HepG2 (cell line): ENCODE results near the gene ZNF683.

ENCODE experiments used
- ATF5 ChIP-seq: sonication (generic); formaldehyde crosslinking; IDR thresholded peaks from 2 replicates; pipeline ENCODE4 v1.4.0; 2020; ENCODE audit warnings: mild to moderate bottlenecking, low read depth, missing genetic modification reagents
- CEBPZ ChIP-seq: IDR thresholded peaks from 2 replicates; pipeline ENCODE4 v1.6.1; 2012; ENCODE audit warnings: low read length, improper control_type of control experiment
- CTCF ChIP-seq: sonication (generic); formaldehyde crosslinking; IDR thresholded peaks from 2 replicates; pipeline ENCODE4 v1.5.0; 2020; ENCODE audit warnings: mild to moderate bottlenecking, missing genetic modification reagents, moderate library complexity
- FOXK2 ChIP-seq: fragments of 450-650 bp; IDR thresholded peaks from 2 replicates; pipeline ENCODE4 v1.6.1; 2016
- IKZF5 ChIP-seq: IDR thresholded peaks from 2 replicates; pipeline ENCODE4 v1.6.1; 2018; ENCODE audit warnings: missing genetic modification reagents, mild to moderate bottlenecking, missing compliant biosample characterization
- NCOA1 ChIP-seq: sonication (generic); formaldehyde crosslinking; IDR thresholded peaks from 2 replicates; pipeline ENCODE4 v1.9.0; 2021; ENCODE audit warnings: missing genetic modification reagents
- NFYC ChIP-seq: IDR thresholded peaks from 2 replicates; pipeline ENCODE4 v1.6.1; 2016; ENCODE audit warnings: missing genetic modification reagents, missing compliant biosample characterization
- ZFX ChIP-seq: sonication (generic); formaldehyde crosslinking; IDR thresholded peaks from 2 replicates; pipeline ENCODE4 v1.4.0; 2020; ENCODE audit warnings: mild to moderate bottlenecking, low read depth, missing genetic modification reagents, moderate library complexity
- ZNF251 ChIP-seq: sonication (generic); formaldehyde crosslinking; IDR thresholded peaks from 2 replicates; pipeline ENCODE4 v1.9.0; 2021; ENCODE audit warnings: mild to moderate bottlenecking, missing genetic modification reagents
- ZNF546 ChIP-seq: sonication (generic); formaldehyde crosslinking; conservative IDR thresholded peaks from 2 replicates; pipeline ENCODE4 v1.8.1; 2023; ENCODE audit warnings: mild to moderate bottlenecking, missing genetic modification reagents
- ZXDC ChIP-seq: sonication (generic); formaldehyde crosslinking; IDR thresholded peaks from 2 replicates; pipeline ENCODE4 v1.5.0; 2020; ENCODE audit warnings: mild to moderate bottlenecking, missing genetic modification reagents
- ZZZ3 ChIP-seq: sonication (generic); formaldehyde crosslinking; IDR thresholded peaks from 2 replicates; pipeline ENCODE4 v1.4.0; 2020; ENCODE audit warnings: missing genetic modification reagents, mild to moderate bottlenecking, borderline replicate concordance
- TF ChIP-seq, protein P1 (sequence below), 2 experiments: IDR thresholded peaks; 2 replicates each; pipeline ENCODE4 v1.6.1; 2011 to 2012; ENCODE audit warnings: low read length in 2 of 2, borderline replicate concordance in 1 of 2, low read depth in 1 of 2, mild to moderate bottlenecking in 1 of 2, moderate library complexity in 1 of 2

DNA sequence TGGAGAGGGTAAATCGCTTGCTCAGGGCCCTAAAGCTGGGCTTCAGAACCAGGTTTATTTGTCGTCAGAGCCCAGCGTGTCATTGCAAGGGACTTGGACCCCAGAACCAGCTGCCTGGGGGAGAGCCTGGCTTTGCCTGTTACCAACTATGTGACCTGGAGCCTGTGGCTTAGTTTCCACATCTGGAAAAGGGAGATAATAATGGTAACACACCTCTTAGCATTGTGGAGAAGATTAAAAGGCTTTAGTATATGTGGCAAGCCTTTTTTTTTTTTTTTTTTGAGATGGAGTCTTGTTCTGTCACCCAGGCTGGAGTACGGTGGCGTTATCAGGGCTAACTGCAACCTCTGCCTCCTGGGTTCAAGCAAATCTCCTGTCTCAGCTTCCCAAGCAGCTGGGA, 42.3 kb downstream of the ZNF683 start:
- TF ChIP-seq, protein P1, sequence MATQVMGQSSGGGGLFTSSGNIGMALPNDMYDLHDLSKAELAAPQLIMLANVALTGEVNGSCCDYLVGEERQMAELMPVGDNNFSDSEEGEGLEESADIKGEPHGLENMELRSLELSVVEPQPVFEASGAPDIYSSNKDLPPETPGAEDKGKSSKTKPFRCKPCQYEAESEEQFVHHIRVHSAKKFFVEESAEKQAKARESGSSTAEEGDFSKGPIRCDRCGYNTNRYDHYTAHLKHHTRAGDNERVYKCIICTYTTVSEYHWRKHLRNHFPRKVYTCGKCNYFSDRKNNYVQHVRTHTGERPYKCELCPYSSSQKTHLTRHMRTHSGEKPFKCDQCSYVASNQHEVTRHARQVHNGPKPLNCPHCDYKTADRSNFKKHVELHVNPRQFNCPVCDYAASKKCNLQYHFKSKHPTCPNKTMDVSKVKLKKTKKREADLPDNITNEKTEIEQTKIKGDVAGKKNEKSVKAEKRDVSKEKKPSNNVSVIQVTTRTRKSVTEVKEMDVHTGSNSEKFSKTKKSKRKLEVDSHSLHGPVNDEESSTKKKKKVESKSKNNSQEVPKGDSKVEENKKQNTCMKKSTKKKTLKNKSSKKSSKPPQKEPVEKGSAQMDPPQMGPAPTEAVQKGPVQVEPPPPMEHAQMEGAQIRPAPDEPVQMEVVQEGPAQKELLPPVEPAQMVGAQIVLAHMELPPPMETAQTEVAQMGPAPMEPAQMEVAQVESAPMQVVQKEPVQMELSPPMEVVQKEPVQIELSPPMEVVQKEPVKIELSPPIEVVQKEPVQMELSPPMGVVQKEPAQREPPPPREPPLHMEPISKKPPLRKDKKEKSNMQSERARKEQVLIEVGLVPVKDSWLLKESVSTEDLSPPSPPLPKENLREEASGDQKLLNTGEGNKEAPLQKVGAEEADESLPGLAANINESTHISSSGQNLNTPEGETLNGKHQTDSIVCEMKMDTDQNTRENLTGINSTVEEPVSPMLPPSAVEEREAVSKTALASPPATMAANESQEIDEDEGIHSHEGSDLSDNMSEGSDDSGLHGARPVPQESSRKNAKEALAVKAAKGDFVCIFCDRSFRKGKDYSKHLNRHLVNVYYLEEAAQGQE (IDR thresholded peaks at IDR 0.05; ENCODE audit: borderline replicate concordance in 1 of 2, low read depth in 1 of 2, low read length in 2 of 2) = no peak
- TF ChIP-seq ZZZ3 = no peak
- TF ChIP-seq CTCF (CRISPR knock-in tag) = no peak
- TF ChIP-seq CEBPZ = no peak
- TF ChIP-seq NCOA1 (CRISPR knock-in tag) = no peak
- no peak for TF ChIP-seq ZNF546 (CRISPR knock-in tag)
- TF ChIP-seq ZNF251 (CRISPR knock-in tag) = no peak
- TF ChIP-seq ZFX = no peak
- no peak for TF ChIP-seq NFYC (CRISPR knock-in tag)
- no peak for TF ChIP-seq ZXDC
- TF ChIP-seq ATF5 (CRISPR knock-in tag) = no peak
- no peak for TF ChIP-seq FOXK2
- TF ChIP-seq IKZF5 (CRISPR knock-in tag) = no peak
